GM18520 (cell line): ENCODE results near the gene ME1.
"Not testable (repeated sequence)": the region's sequence is repeated elsewhere in the genome, so short reads cannot be mapped to it uniquely, and the experiment has no call there.

Experiments
- ATAC-seq: cut with Tn5 transposase; IDR thresholded peaks from one replicate; pipeline ENCODE4 v1.9.1; 2021; ENCODE audit not compliant: unreplicated experiment

ME1 gene

GRCh38 chr6:83260577-83260976 is 170.3 kb downstream of the ME1 start:
- ATAC-seq: no peak

GRCh38 chr6:83258517-83258916 is 172.3 kb downstream of the ME1 start:
- ATAC-seq: no peak

- no peak for ATAC-seq
Observed at GRCh38 chr6:83257791-83258190, 173.1 kb downstream of the ME1 start.

GRCh38 chr6:83256719-83257118 is 174.1 kb downstream of the ME1 start:
- not testable (repeated sequence) for ATAC-seq

- no peak for ATAC-seq
Observed at GRCh38 chr6:83252719-83253118, 178.1 kb downstream of the ME1 start.

- no peak for ATAC-seq
Observed at GRCh38 chr6:83250235-83250634, 180.6 kb downstream of the ME1 start.

- ATAC-seq: no peak
Observed at GRCh38 chr6:83247471-83247870, 183.4 kb downstream of the ME1 start.

- no peak for ATAC-seq
Observed at GRCh38 chr6:83231146-83231545, 199.7 kb downstream of the ME1 start.

GRCh38 chr6:83226517-83226916 is 204.3 kb downstream of the ME1 start:
- ATAC-seq: no peak

- ATAC-seq: no peak
Observed at GRCh38 chr6:83221889-83222479, 208.9 kb downstream of the ME1 start.

- ATAC-seq: no peak
Observed at GRCh38 chr6:83221276-83221675, 209.6 kb downstream of the ME1 start.

GRCh38 chr6:83220121-83220520 is 210.7 kb downstream of the ME1 start:
- no peak for ATAC-seq

GRCh38 chr6:83218646-83219045 is 212.2 kb downstream of the ME1 start:
- ATAC-seq: no peak

GRCh38 chr6:83216806-83217205 is 214.0 kb downstream of the ME1 start:
- no peak for ATAC-seq

- peak; percentile 99 for ATAC-seq
Observed at GRCh38 chr6:83215131-83216047, 215.5 kb downstream of the ME1 start.

GRCh38 chr6:83202031-83202430 is 228.8 kb downstream of the ME1 start:
- no peak for ATAC-seq

- no peak for ATAC-seq
Observed at GRCh38 chr6:83199863-83200225, 231.0 kb downstream of the ME1 start.

GRCh38 chr6:83199173-83199862 is 231.5 kb downstream of the ME1 start:
- peak; percentile 56 for ATAC-seq

- ATAC-seq: no peak
Observed at GRCh38 chr6:83198486-83199172, 232.2 kb downstream of the ME1 start.

- no peak for ATAC-seq
Observed at GRCh38 chr6:83193747-83194566, 236.9 kb downstream of the ME1 start.
